Heart left ventricle (tissue), 16 donors: ENCODE measurements around the gene PER2. TPM values are rescaled to one million over a fixed set of nuclear protein-coding genes. Genes with fewer than 3 reads are reported as not detected.

Source experiments
- ATAC-seq, 4 donors: fragments of 200-7000 bp; cut with Tn5 transposase; one replicate each; pipeline ENCODE4 v1.9.1; 2020 to 2022; ENCODE audit warnings: moderate library complexity in 4 of 4, mild to moderate bottlenecking in 3 of 4, moderate number of reproducible peaks in 1 of 4
- DNase-seq, 5 donors: peaks; one replicate each; pipeline ENCODE4 v3.0.0-alpha.2; 2020
- H3K27ac ChIP-seq, 12 donors: fragments of 200-600 bp; sonication (generic) in 4 of 12; one replicate each; pipeline versions ENCODE4 v1.5.0 to v1.8.0; 2016 to 2022; ENCODE audit warnings: mild to moderate bottlenecking in 2 of 12
- H3K27me3 ChIP-seq, 9 donors: fragments of 200-600 bp; sonication (generic) in 2 of 9; one replicate each; pipeline versions ENCODE4 v1.5.1 to v1.8.0; 2016 to 2022; ENCODE audit warnings: mild to moderate bottlenecking in 3 of 9
- H3K36me3 ChIP-seq, 9 donors: fragments of 200-600 bp; sonication (generic) in 2 of 9; one replicate each; pipeline versions ENCODE4 v1.5.0 to v1.8.0; 2018 to 2022; ENCODE audit warnings: mild to moderate bottlenecking in 2 of 9
- H3K4me1 ChIP-seq, 12 donors: fragments of 200-600 bp; sonication (generic) in 4 of 12; one replicate each; pipeline versions ENCODE4 v1.5.0 to v1.8.0; 2016 to 2022; ENCODE audit warnings: mild to moderate bottlenecking in 3 of 12
- H3K4me3 ChIP-seq, 12 donors: fragments of 200-600 bp; sonication (generic) in 4 of 12; one replicate each; pipeline versions ENCODE4 v1.5.0 to v1.8.0; 2017 to 2022; ENCODE audit warnings: mild to moderate bottlenecking in 9 of 12, moderate library complexity in 4 of 12
- H3K9me3 ChIP-seq, 12 donors: fragments of 200-600 bp; sonication (generic) in 4 of 12; one replicate each; pipeline versions ENCODE4 v1.5.0 to v1.8.0; 2016 to 2022; ENCODE audit warnings: mild to moderate bottlenecking in 1 of 12
- POLR2A ChIP-seq, 2 donors: fragments of 450-650 bp; IDR thresholded peaks; one replicate each; pipeline ENCODE4 v1.6.1; 2017; ENCODE audit warnings: antibody characterized with exemption in 2 of 2, mild to moderate bottlenecking in 2 of 2, moderate library complexity in 2 of 2
- WGBS, 4 donors: extraction: QIAGEN DNeasy Blood & Tissue Kit in 2 of 4; methylation state at CpG; one replicate each; pipeline versions ENCODE4 v1.1.5 to v1.1.7; 2013 to 2018; 5-methylcytosine and 5-hydroxymethylcytosine counted together
- intact Hi-C, 10 donors: fragments of 100-400 bp; cut with DNase I; formaldehyde crosslinking; loops; one replicate each; pipeline versions ENCODE4 v1.11.1 to v1.14.2; 2022
- polyA plus RNA-seq, 2 donors: library from polyadenylated mRNA; stranded (reverse); fragments of 200-250 nt; gene quantifications; one replicate each; pipeline ENCODE4 v1.2.3, GENCODE V29; 2013
- total RNA-seq, 9 donors: library from RNA; depleted of rRNA in 2 of 9; stranded (reverse); fragments of >200 nt in 2 of 9; fragmentation: NEBNext Ultra II Directional in 3 of 9; extraction: Animal tissue kit (Norgen Biotek cat#: 25700) in 3 of 9; gene quantifications; one replicate each; pipeline versions ENCODE4 v1.1.0 to v1.2.4, GENCODE V29; 2016 to 2023
- TF ChIP-seq, protein P1 (sequence below), 12 donors: fragments of 200-600 bp; sonication (generic) in 4 of 12; IDR thresholded peaks; one replicate each; pipeline versions ENCODE4 v1.5.0 to v1.8.0; 2018 to 2022; ENCODE audit warnings: antibody characterized with exemption in 12 of 12, mild to moderate bottlenecking in 5 of 12
- donor health status: ischemic (EF 13 %, LVEDD 7.1; RV severe dilation, severe dysfunction).
- donor health status: healthy with polysubstance abuse.
- donor health status: DM: no; HTN: yes; CAD: no.
- donor health status: DM: no; HTN: no; CAD: no.
- donor health status: ischemic (EF 25% LVEDD 6.9; RV normal size, moderate dysfunction).
- donor health status: ischemic (EF 25% LVEDD 5.7; RV mildly dilated, moderate dysfunction).
- donor health status: healthy.
- donor health status: DM: yes; HTN: yes; CAD: no.
- donor health status: ischemic (EF 35%, LVEDD 5.7; RV mildly dilated, moderate dysfunction).
- donor health status: nonischemic (EF 11% LVEDD 7.7; RV severe dilation, severe dysfunction).
- donor health status: DM: yes; HTN: yes; CAD: no.
- donor health status: PGD.
- donor health status: ischemic (EF 29% LVEDD 5.4; RV normal size, mild dysfunction).
- donor health status: nonischemic (EF 23%, LVEDD 6.1; RV moderate dilation, normal function).

PER2 gene
- total and polyA plus RNA-seq, 11 donors, result 1.6 to 17.1 (median 4.2) TPM

DNA sequence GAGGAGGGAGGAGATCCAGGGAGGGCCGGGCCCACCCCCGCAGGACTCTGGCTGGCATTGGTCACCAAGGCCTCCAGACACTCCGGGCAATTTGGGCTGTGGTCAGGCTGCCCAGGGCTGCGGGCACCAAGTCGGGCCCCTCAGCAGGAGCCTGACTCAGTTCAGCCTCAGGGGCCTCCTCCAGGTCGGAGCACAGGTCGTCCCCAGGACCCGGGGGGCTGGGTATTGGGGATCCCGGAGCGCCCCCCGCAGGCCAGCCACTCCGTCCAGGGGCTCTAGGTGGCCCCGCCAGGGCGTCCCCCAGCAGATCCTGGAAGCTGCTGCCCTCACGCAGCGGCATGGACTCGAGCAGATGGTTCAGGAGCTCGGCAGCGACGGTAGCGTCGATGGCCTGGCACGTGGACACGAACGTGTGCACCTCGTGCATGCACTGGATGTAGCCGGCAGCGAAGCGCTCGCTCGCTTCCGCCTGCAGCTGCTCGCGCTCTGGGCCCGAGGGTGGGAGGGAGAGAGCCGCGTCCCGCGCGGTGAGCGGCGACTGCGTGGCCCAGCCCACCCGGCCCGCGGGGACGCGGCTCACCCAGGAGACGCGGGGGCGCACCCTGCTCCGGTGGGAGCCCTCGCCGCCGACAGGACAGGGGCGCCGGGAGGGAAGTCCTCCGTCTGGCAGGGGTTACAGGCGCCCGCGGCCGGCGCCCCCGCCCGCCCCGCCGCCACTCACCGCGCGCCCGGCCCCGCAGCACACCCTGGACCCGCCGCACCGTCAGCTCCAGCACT lies 49.5 kb downstream of the PER2 start:
- 20 to 72% (median 31%) methylated on average over 6 to 75 of the region's 75 CpGs for WGBS, 4 donors
- no peak for ATAC-seq
- H3K27ac ChIP-seq, result no peak overlapping the region

DNA sequence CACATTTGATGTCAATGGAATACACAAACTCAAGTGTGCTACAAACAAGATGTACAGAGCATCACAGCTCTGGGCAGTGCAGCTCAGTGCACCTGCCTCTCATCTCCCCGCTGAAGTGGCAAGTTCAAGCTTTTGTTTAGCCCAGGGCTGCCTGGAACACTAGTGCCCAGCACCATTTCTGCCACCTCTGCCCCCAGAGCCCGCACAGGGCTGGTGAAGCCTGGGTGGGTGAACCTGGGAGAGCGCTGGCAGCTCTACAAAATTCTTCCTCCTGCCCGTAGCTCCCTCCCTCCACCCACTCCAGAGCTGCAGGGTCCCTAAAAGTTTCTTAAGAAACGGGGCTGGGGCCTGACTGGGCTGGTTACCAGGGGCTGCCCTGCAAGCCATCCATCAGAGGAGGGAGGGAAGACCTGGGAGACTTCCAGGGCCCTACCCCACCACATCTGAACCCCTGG lies 50.1 kb downstream of the PER2 start:
- peaks cover 0 to 44% (median 19%) of the 10 kb centered on the region in 12 donors for H3K4me1 ChIP-seq
- 86 to 93% (median 89%) methylated on average over 5 of the region's 5 CpGs for WGBS, 4 donors
- H3K36me3 ChIP-seq, result no peaks in the 10 kb centered on the region
- ATAC-seq (no peak), DNase-seq (peak in 1 of 5 donors; percentile 14)
- no peak overlapping the region for H3K27ac ChIP-seq
- no peak overlapping the region for H3K4me3 ChIP-seq
- no peaks in the 10 kb centered on the region for H3K9me3 ChIP-seq
- intact Hi-C loops, result loop anchor here in 1 of 10 donors (5.0 kb wide), 1 partner anchor 36 kb away; the partner anchor contains the start of gene ILKAP
- H3K27me3 ChIP-seq, result peaks cover 0 to 34% (median 7%) of the 10 kb centered on the region in 9 donors
- TF ChIP-seq POLR2A (IDR thresholded peaks at IDR 0.05), result no peak
- TF ChIP-seq, protein P1, sequence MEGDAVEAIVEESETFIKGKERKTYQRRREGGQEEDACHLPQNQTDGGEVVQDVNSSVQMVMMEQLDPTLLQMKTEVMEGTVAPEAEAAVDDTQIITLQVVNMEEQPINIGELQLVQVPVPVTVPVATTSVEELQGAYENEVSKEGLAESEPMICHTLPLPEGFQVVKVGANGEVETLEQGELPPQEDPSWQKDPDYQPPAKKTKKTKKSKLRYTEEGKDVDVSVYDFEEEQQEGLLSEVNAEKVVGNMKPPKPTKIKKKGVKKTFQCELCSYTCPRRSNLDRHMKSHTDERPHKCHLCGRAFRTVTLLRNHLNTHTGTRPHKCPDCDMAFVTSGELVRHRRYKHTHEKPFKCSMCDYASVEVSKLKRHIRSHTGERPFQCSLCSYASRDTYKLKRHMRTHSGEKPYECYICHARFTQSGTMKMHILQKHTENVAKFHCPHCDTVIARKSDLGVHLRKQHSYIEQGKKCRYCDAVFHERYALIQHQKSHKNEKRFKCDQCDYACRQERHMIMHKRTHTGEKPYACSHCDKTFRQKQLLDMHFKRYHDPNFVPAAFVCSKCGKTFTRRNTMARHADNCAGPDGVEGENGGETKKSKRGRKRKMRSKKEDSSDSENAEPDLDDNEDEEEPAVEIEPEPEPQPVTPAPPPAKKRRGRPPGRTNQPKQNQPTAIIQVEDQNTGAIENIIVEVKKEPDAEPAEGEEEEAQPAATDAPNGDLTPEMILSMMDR (IDR thresholded peaks at IDR 0.05), result no peak

More for the DNA sequence above, 49.5 kb downstream of the PER2 start:
- H3K9me3 ChIP-seq, result no peaks in the 10 kb centered on the region
- TF ChIP-seq, protein P1 (IDR thresholded peaks at IDR 0.05), result no peak
- TF ChIP-seq POLR2A (IDR thresholded peaks at IDR 0.05), result no peak
- intact Hi-C loops, result loop anchor here in 1 of 10 donors (5.0 kb wide), 1 partner anchor 37 kb away; the partner anchor contains the start of gene ILKAP
- H3K27me3 ChIP-seq, result peaks cover 0 to 34% (median 7%) of the 10 kb centered on the region in 9 donors
- peak overlapping the region in 11 of 12 donors; percentile 26 to 84 (median 64) for H3K4me3 ChIP-seq
- peaks cover 0 to 44% (median 19%) of the 10 kb centered on the region in 12 donors for H3K4me1 ChIP-seq
- peaks cover 0 to 5% (median 0%) of the 10 kb centered on the region in 9 donors for H3K36me3 ChIP-seq
- DNase-seq, result peak in 2 of 5 donors; percentile 59 to 69

DNA sequence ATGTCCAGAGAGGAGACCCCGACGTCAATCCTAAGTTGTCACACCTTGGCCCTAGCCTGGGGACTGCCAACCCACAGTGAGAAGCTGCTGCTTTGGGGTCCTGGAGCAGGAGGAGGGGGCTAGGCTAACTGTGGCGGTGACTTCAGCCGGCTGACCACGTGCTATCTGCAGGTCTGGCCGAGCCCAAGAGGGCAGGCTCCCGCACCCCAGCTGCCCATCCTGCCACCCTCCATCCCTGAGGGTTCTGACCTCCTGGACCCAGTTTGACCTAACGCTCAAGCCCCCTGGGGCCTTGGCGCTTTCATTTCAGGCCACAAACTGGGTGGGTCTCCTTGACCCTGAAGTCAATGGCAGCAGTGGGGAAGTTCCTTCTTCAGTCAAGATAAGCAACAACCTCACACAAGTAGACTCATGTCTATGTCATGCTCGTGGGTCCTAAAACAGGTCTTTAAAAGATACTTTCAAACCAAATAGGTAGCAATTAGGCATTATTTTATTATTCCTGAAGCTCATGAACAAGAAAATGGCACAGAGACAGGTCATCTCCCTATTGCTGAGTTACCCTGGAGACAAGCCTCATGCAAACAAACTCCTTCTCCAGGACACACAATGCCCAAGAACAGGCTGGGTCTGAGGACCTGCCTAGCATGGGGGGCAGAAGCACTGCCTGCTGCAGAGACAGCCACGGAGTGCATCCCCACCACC lies 50.8 kb downstream of the PER2 start:
- WGBS, 4 donors, result 84 to 89% (median 86%) methylated on average over 4 to 11 of the region's 11 CpGs
- Histone ChIP-seq H3K27me3 (peaks cover 0 to 34% (median 7%) of the 10 kb centered on the region in 9 donors), H3K4me3 (no peak overlapping the region), H3K9me3 (no peaks in the 10 kb centered on the region), H3K36me3 (no peaks in the 10 kb centered on the region), H3K4me1 (peaks cover 0 to 37% (median 16%) of the 10 kb centered on the region in 12 donors), H3K27ac (no peak overlapping the region)
- ATAC-seq (no peak), DNase-seq (no peak)
- TF ChIP-seq POLR2A (IDR thresholded peaks at IDR 0.05), result no peak
- TF ChIP-seq, protein P1 (IDR thresholded peaks at IDR 0.05), result no peak
- intact Hi-C loops, result loop anchor here in 1 of 10 donors (5.0 kb wide), 1 partner anchor 35 kb away; the partner anchor contains the start of gene ILKAP
